Hepatocyte (in vitro differentiated cells): ENCODE results near the gene ANGPTL8. TPM values are rescaled to one million over a fixed set of nuclear protein-coding genes. Genes with fewer than 3 reads are reported as not detected.

Experiments used
- DNase-seq: peaks from one replicate; pipeline ENCODE4 v3.0.0-alpha.2; 2016; ENCODE audit warnings: low spot score
- H2AFZ ChIP-seq: fragments of 200-600 bp; sonication (generic); 2 replicates; pipeline ENCODE4 v1.6.0; 2016; ENCODE audit warnings: antibody characterized with exemption, mild to moderate bottlenecking
- H3K27ac ChIP-seq: fragments of 200-600 bp; sonication (generic); 2 replicates; pipeline ENCODE4 v1.5.1; 2016; ENCODE audit warnings: mild to moderate bottlenecking
- H3K27me3 ChIP-seq: fragments of 200-600 bp; sonication (generic); 2 replicates; pipeline ENCODE4 v1.6.1; 2016
- H3K36me3 ChIP-seq: fragments of 200-600 bp; sonication (generic); replicated peaks from 2 replicates; pipeline ENCODE4 v1.5.1; 2016; ENCODE audit warnings: low read depth; ENCODE audit not compliant: insufficient read depth
- H3K4me1 ChIP-seq: fragments of 200-600 bp; sonication (generic); 2 replicates; pipeline ENCODE4 v1.5.1; 2016; ENCODE audit warnings: mild to moderate bottlenecking, moderate library complexity; ENCODE audit not compliant: insufficient read depth
- H3K4me2 ChIP-seq: fragments of 200-600 bp; sonication (generic); 2 replicates; pipeline ENCODE4 v1.6.0; 2016
- H3K4me3 ChIP-seq: fragments of 200-600 bp; sonication (generic); 2 replicates; pipeline ENCODE4 v1.5.1; 2016; ENCODE audit warnings: mild to moderate bottlenecking
- H3K79me2 ChIP-seq: fragments of 200-600 bp; sonication (generic); 2 replicates; pipeline ENCODE4 v1.6.0; 2017; ENCODE audit warnings: mild to moderate bottlenecking
- H3K9me2 ChIP-seq: fragments of 200-600 bp; sonication (generic); replicated peaks from 2 replicates; pipeline ENCODE4 v1.6.0; 2017; ENCODE audit warnings: mild to moderate bottlenecking; ENCODE audit not compliant: insufficient read depth
- H3K9me3 ChIP-seq: fragments of 200-600 bp; sonication (generic); 2 replicates; pipeline ENCODE4 v1.5.1; 2016; ENCODE audit warnings: low read depth, mild to moderate bottlenecking
- H4K20me1 ChIP-seq: fragments of 200-600 bp; sonication (generic); 2 replicates; pipeline ENCODE4 v1.6.0; 2016; ENCODE audit warnings: mild to moderate bottlenecking; ENCODE audit not compliant: insufficient read depth, poor library complexity, severe bottlenecking
- CTCF ChIP-seq: fragments of 200-600 bp; sonication (generic); IDR thresholded peaks from 2 replicates; pipeline ENCODE4 v1.5.1; 2016; ENCODE audit warnings: antibody characterized with exemption, mild to moderate bottlenecking; ENCODE audit not compliant: poor library complexity
- EZH2 ChIP-seq: fragments of 200-600 bp; sonication (generic); IDR thresholded peaks from 2 replicates; pipeline ENCODE4 v1.6.1; 2016; ENCODE audit warnings: antibody characterized with exemption, mild to moderate bottlenecking, borderline replicate concordance
- EZH2phosphoT487 ChIP-seq: fragments of 200-600 bp; sonication (generic); IDR thresholded peaks from one replicate; pipeline ENCODE4 v1.6.1; 2018; ENCODE audit warnings: antibody characterized with exemption, mild to moderate bottlenecking, low read depth, moderate library complexity; ENCODE audit not compliant: unreplicated experiment, severe bottlenecking
- WGBS: methylation state at CpG from one replicate; pipeline ENCODE4 v1.1.6; 2016; ENCODE audit warnings: low lambda C conversion rate; ENCODE audit errors: missing lambda C conversion rate; 5-methylcytosine and 5-hydroxymethylcytosine counted together
- polyA plus RNA-seq: library from polyadenylated mRNA; unstranded; fragments of >200 nt; fragmentation: Nextera tagmentation; extraction: Ambion mirVana; gene quantifications from 2 replicates; pipeline ENCODE4 v1.2.1, GENCODE V29; 2016
- total RNA-seq: library from RNA; depleted of rRNA; stranded (reverse); fragments of >200 nt; gene quantifications from 2 replicates; pipeline ENCODE4 v1.2.3, GENCODE V29; 2014

Gene ANGPTL8
- total and polyA plus RNA-seq, 2 experiments from 2014 or later = 20.8 to 24.9 TPM

DNA sequence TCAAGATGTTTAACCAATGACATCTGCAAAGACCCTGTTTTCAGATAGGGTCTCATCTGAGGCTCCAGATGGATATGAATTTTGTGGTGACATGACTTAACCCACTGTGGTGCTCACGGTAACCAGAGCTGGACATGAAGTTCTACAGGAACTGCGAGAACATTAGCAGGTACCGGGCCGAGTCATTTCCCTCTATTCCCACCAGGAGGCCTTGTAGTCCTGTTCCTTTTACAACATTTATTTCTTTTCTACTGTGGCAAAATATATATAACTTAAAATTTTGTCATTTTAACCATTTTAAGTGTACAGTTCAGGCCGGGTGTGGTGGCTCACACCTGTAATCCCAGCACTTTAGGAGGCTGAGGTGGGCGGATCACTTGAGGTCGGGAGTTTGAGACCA lies 48.9 kb downstream of the ANGPTL8 start:
- Histone ChIP-seq H2AFZ (no peak overlapping the region), H3K4me2 (no peak overlapping the region), H3K4me3 (no peak overlapping the region), H3K9me2 (no peaks in the 10 kb centered on the region), H3K27me3 (no peaks in the 10 kb centered on the region), H3K4me1 (no peaks in the 10 kb centered on the region), H3K9me3 (no peaks in the 10 kb centered on the region), H3K36me3 (no peaks in the 10 kb centered on the region), H3K27ac (no peak overlapping the region), H3K79me2 (no peaks in the 10 kb centered on the region), H4K20me1 (no peaks in the 10 kb centered on the region)
- WGBS = 84% methylated on average over 7 of the region's 7 CpGs
- TF ChIP-seq CTCF (peak; percentile 38), EZH2 (no peak), EZH2phosphoT487 (no peak)
- DNase-seq = no peak

- Histone ChIP-seq H3K4me3 (no peak overlapping the region), H3K27me3 (no peaks in the 10 kb centered on the region), H3K79me2 (no peaks in the 10 kb centered on the region), H3K4me1 (no peaks in the 10 kb centered on the region), H3K36me3 (no peaks in the 10 kb centered on the region), H3K27ac (no peak overlapping the region), H4K20me1 (no peaks in the 10 kb centered on the region), H2AFZ (no peak overlapping the region), H3K9me3 (no peaks in the 10 kb centered on the region), H3K9me2 (no peaks in the 10 kb centered on the region), H3K4me2 (no peak overlapping the region)
- TF ChIP-seq CTCF (no peak), EZH2 (no peak), EZH2phosphoT487 (no peak)
- no peak for DNase-seq
- 67% methylated on average over 4 of the region's 4 CpGs for WGBS
Observed at GRCh38 chr19:11290256-11290655, 50.8 kb downstream of the ANGPTL8 start.

DNA sequence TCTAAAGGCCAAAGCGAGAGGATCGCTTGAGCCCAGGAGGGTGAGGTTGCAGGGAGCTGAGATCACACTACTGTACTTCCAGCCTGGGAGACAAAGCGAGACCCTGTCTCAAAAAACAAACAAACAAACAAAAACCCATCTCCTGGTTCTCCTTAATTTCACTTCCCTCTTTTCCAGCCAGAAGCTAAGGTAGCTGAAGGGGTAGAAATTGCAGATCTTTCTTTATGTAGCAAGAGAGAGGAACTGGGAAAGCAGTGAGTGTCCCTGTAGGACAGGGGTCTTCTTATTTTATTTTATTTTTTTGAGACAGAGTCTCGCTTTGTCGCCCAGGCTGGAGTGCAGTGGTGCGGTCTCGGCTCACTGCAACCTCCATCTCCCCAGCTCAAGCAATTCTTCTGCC lies 52.0 kb downstream of the ANGPTL8 start:
- Histone ChIP-seq H3K4me3 (no peak overlapping the region), H2AFZ (no peak overlapping the region), H3K27ac (no peak overlapping the region), H3K36me3 (no peaks in the 10 kb centered on the region), H3K27me3 (no peaks in the 10 kb centered on the region), H3K4me2 (no peak overlapping the region), H3K9me3 (no peaks in the 10 kb centered on the region), H3K4me1 (no peaks in the 10 kb centered on the region), H3K79me2 (no peaks in the 10 kb centered on the region), H4K20me1 (no peaks in the 10 kb centered on the region), H3K9me2 (no peaks in the 10 kb centered on the region)
- TF ChIP-seq CTCF (no peak), EZH2 (no peak), EZH2phosphoT487 (no peak)
- WGBS = 96% methylated on average over 7 of the region's 7 CpGs
- DNase-seq = no peak

Other genes with a start within 250 kb of the ANGPTL8 start
- gene LDLR, start 150.2 kb upstream of the ANGPTL8 start, total RNA-seq = 110 and 126 TPM in 2 replicates
- 116 and 123 TPM in 2 replicates for gene LDLR, start 150.2 kb upstream of the ANGPTL8 start, polyA plus RNA-seq
- gene SPC24, start 83.8 kb upstream of the ANGPTL8 start, total RNA-seq = 9.0 and 11.5 TPM in 2 replicates
- 5.2 and 8.8 TPM in 2 replicates for gene SPC24, start 83.8 kb upstream of the ANGPTL8 start, polyA plus RNA-seq
- gene KANK2, start 42.1 kb upstream of the ANGPTL8 start, total RNA-seq = 58.3 and 60.3 TPM in 2 replicates
- 35.2 and 39.6 TPM in 2 replicates for gene KANK2, start 42.1 kb upstream of the ANGPTL8 start, polyA plus RNA-seq
- gene DOCK6, start 22.9 kb downstream of the ANGPTL8 start, total RNA-seq = 12.6 and 17.4 TPM in 2 replicates
- gene DOCK6, start 22.9 kb downstream of the ANGPTL8 start, polyA plus RNA-seq = 36.8 and 43.7 TPM in 2 replicates
- not detected in 2 replicates for gene TSPAN16, start 56.5 kb downstream of the ANGPTL8 start, total RNA-seq
- gene TSPAN16, start 56.5 kb downstream of the ANGPTL8 start, polyA plus RNA-seq = not detected in 2 replicates
- gene RAB3D, start 100.0 kb downstream of the ANGPTL8 start, total RNA-seq = 63.7 and 71.6 TPM in 2 replicates
- 27.3 and 32.6 TPM in 2 replicates for gene RAB3D, start 100.0 kb downstream of the ANGPTL8 start, polyA plus RNA-seq
- 188 TPM in 2 replicates for gene TMEM205, start 106.6 kb downstream of the ANGPTL8 start, total RNA-seq
- gene TMEM205, start 106.6 kb downstream of the ANGPTL8 start, polyA plus RNA-seq = 199 and 212 TPM in 2 replicates
- 10.1 and 14.6 TPM in 2 replicates for gene CCDC159, start 106.9 kb downstream of the ANGPTL8 start, total RNA-seq
- gene CCDC159, start 106.9 kb downstream of the ANGPTL8 start, polyA plus RNA-seq = 27.1 and 46.3 TPM in 2 replicates
- 10.9 and 25.9 TPM in 2 replicates for gene PLPPR2, start 115.8 kb downstream of the ANGPTL8 start, total RNA-seq
- 41.7 and 47.0 TPM in 2 replicates for gene PLPPR2, start 115.8 kb downstream of the ANGPTL8 start, polyA plus RNA-seq
- gene SWSAP1, start 135.0 kb downstream of the ANGPTL8 start, total RNA-seq = 2.2 and 3.1 TPM in 2 replicates
- gene SWSAP1, start 135.0 kb downstream of the ANGPTL8 start, polyA plus RNA-seq = 4.0 and 4.9 TPM in 2 replicates
- 16.6 and 20.9 TPM in 2 replicates for gene EPOR, start 144.7 kb downstream of the ANGPTL8 start, total RNA-seq
- 34.2 and 46.8 TPM in 2 replicates for gene EPOR, start 144.7 kb downstream of the ANGPTL8 start, polyA plus RNA-seq
- gene RGL3, start 179.7 kb downstream of the ANGPTL8 start, total RNA-seq = 20.6 and 27.6 TPM in 2 replicates
- gene RGL3, start 179.7 kb downstream of the ANGPTL8 start, polyA plus RNA-seq = 55.6 and 94.8 TPM in 2 replicates
- gene ODAD3, start 195.5 kb downstream of the ANGPTL8 start, total RNA-seq = 0.08 and 1.3 TPM in 2 replicates
- gene ODAD3, start 195.5 kb downstream of the ANGPTL8 start, polyA plus RNA-seq = 1.4 and 1.9 TPM in 2 replicates
- 60.0 and 85.1 TPM in 2 replicates for gene PRKCSH, start 196.0 kb downstream of the ANGPTL8 start, total RNA-seq
- gene PRKCSH, start 196.0 kb downstream of the ANGPTL8 start, polyA plus RNA-seq = 245 and 251 TPM in 2 replicates
- 0.30 TPM in 1 of 2 replicates, not detected in the other for gene ELAVL3, start 241.4 kb downstream of the ANGPTL8 start, total RNA-seq
- 0.11 and 0.18 TPM in 2 replicates for gene ELAVL3, start 241.4 kb downstream of the ANGPTL8 start, polyA plus RNA-seq